T-helper 1 cell treated with Interleukin-12 subunit alpha and Interleukin-12 subunit beta and Interleukin-4 antibody, amounts not matched to agents 30 ng/mL and 1 ng/mL, for 36 hours (primary cell): ENCODE results near the gene PROKR2. TPM values are rescaled to one million over a fixed set of nuclear protein-coding genes. Genes with fewer than 3 reads are reported as not detected.

Experiments
- intact Hi-C: fragments of 100-400 bp; cut with micrococcal nuclease; formaldehyde crosslinking; loops from one replicate; pipeline ENCODE4 v1.15.1; 2024
- total RNA-seq: library from RNA; stranded (reverse); gene quantifications from 2 replicates; pipeline ENCODE4 v1.2.3, GENCODE V29; 2022

Gene PROKR2
- not detected in 2 replicates for total RNA-seq

- intact Hi-C loops, result no loop called here
These were observed at the start of gene PROKR2 for GRCh38 chr20:5316188-5317158. PROKR2 (minus strand) TSS chr20:5316954; CDS start chr20:5314369, 2,585 bp downstream.

GRCh38 chr20:5364997-5365597, 48.3 kb upstream of the PROKR2 start:
- intact Hi-C loops, result no loop called here

- intact Hi-C loops, result no loop called here
These were observed 47.5 kb upstream of the PROKR2 start for GRCh38 chr20:5364136-5364821.

- intact Hi-C loops, result no loop called here
These were observed 46.0 kb upstream of the PROKR2 start for GRCh38 chr20:5362771-5363170.

- intact Hi-C loops, result no loop called here
These were observed 44.4 kb upstream of the PROKR2 start for GRCh38 chr20:5361176-5361575.

- intact Hi-C loops, result no loop called here
These were observed 41.2 kb upstream of the PROKR2 start for GRCh38 chr20:5357946-5358345.

- intact Hi-C loops, result no loop called here
These were observed 40.2 kb upstream of the PROKR2 start for GRCh38 chr20:5356941-5357340.

GRCh38 chr20:5354901-5355300, 38.1 kb upstream of the PROKR2 start:
- intact Hi-C loops, result no loop called here

- intact Hi-C loops, result no loop called here
These were observed 37.1 kb upstream of the PROKR2 start for GRCh38 chr20:5353624-5354496.

- intact Hi-C loops, result no loop called here
These were observed 32.7 kb upstream of the PROKR2 start for GRCh38 chr20:5349448-5349847.

- intact Hi-C loops, result no loop called here
These were observed 25.3 kb upstream of the PROKR2 start for GRCh38 chr20:5342021-5342420.

GRCh38 chr20:5331340-5331739, 14.6 kb upstream of the PROKR2 start:
- intact Hi-C loops, result no loop called here

- intact Hi-C loops, result no loop called here
These were observed 11.5 kb upstream of the PROKR2 start for GRCh38 chr20:5328268-5328667.

- intact Hi-C loops, result no loop called here
These were observed 10.6 kb upstream of the PROKR2 start for GRCh38 chr20:5327356-5327755.

- intact Hi-C loops, result no loop called here
These were observed 957 bp downstream of the PROKR2 start for GRCh38 chr20:5315807-5316187.

GRCh38 chr20:5313916-5314315, 2.8 kb downstream of the PROKR2 start:
- intact Hi-C loops, result no loop called here

- intact Hi-C loops, result no loop called here
These were observed 4.2 kb downstream of the PROKR2 start for GRCh38 chr20:5312518-5312917.

- intact Hi-C loops, result no loop called here
These were observed 6.8 kb downstream of the PROKR2 start for GRCh38 chr20:5309971-5310370.

- intact Hi-C loops, result no loop called here
These were observed 17.9 kb downstream of the PROKR2 start for GRCh38 chr20:5298811-5299210.

- intact Hi-C loops, result no loop called here
These were observed 19.3 kb downstream of the PROKR2 start for GRCh38 chr20:5297280-5298004.
